H9 (cell line): ENCODE measurements around the gene ENPP4. TPM values are rescaled to one million over a fixed set of nuclear protein-coding genes. Genes with fewer than 3 reads are reported as not detected.

Source experiments
- DNase-seq: peaks from one replicate; pipeline ENCODE4 v3.0.0-alpha.2; 2017
- H2AFZ ChIP-seq: one replicate; pipeline ENCODE4 v1.6.1; 2013; ENCODE audit warnings: mild to moderate bottlenecking, low read length, control low read depth, moderate library complexity
- H2AK5ac ChIP-seq: 2 replicates; pipeline ENCODE4 v1.6.1; 2013; ENCODE audit warnings: low read length, control low read depth, mixed read lengths; ENCODE audit not compliant: insufficient read length
- H2BK120ac ChIP-seq: one replicate; pipeline ENCODE4 v1.6.1; 2013; ENCODE audit warnings: low read depth, mild to moderate bottlenecking, low read length, control low read depth, inconsistent platforms; ENCODE audit not compliant: poor library complexity, severe bottlenecking
- H2BK12ac ChIP-seq: 2 replicates; pipeline ENCODE4 v1.6.1; 2013; ENCODE audit warnings: low read length, control low read depth, mixed read lengths, low read depth; ENCODE audit not compliant: insufficient read length
- H2BK15ac ChIP-seq: 2 replicates; pipeline ENCODE4 v1.6.1; 2013; ENCODE audit warnings: low read depth, low read length, control low read depth
- H2BK20ac ChIP-seq: one replicate; pipeline ENCODE4 v1.6.1; 2013; ENCODE audit warnings: low read depth, mild to moderate bottlenecking, low read length, control low read depth, inconsistent platforms; ENCODE audit not compliant: poor library complexity, severe bottlenecking
- H2BK5ac ChIP-seq: 2 replicates; pipeline ENCODE4 v1.6.1; 2013; ENCODE audit warnings: low read length, control low read depth, mixed read lengths; ENCODE audit not compliant: insufficient read length
- H3K14ac ChIP-seq: 2 replicates; pipeline ENCODE4 v1.6.1; 2013; ENCODE audit warnings: low read length, control low read depth; ENCODE audit not compliant: insufficient read depth
- H3K18ac ChIP-seq: 2 replicates; pipeline ENCODE4 v1.6.1; 2013; ENCODE audit warnings: low read depth, mild to moderate bottlenecking, mixed read lengths, low read length, control low read depth; ENCODE audit not compliant: insufficient read length
- H3K23ac ChIP-seq: 2 replicates; pipeline ENCODE4 v1.6.1; 2013; ENCODE audit warnings: low read length, control low read depth, mixed read lengths, low read depth; ENCODE audit not compliant: insufficient read length
- H3K23me2 ChIP-seq: 2 replicates; pipeline ENCODE4 v1.6.1; 2013; ENCODE audit warnings: low read depth, mild to moderate bottlenecking, mixed read lengths, low read length, control low read depth; ENCODE audit not compliant: insufficient read length, poor library complexity, severe bottlenecking
- H3K27ac ChIP-seq: 2 replicates; pipeline ENCODE4 v1.5.1; 2013; ENCODE audit warnings: low read length, control low read depth, mixed read lengths, low read depth; ENCODE audit not compliant: insufficient read length
- H3K27me3 ChIP-seq: 2 replicates; pipeline ENCODE4 v1.6.1; 2013; ENCODE audit warnings: low read length, control low read depth, inconsistent platforms; ENCODE audit not compliant: insufficient read depth
- H3K4ac ChIP-seq: 2 replicates; pipeline ENCODE4 v1.6.1; 2013; ENCODE audit warnings: low read depth, mild to moderate bottlenecking, control low read depth, inconsistent platforms, low read length, moderate library complexity
- H3K4me1 ChIP-seq: 2 replicates; pipeline ENCODE4 v1.6.1; 2013; ENCODE audit warnings: low read length, control low read depth, inconsistent platforms; ENCODE audit not compliant: insufficient read depth
- H3K4me2 ChIP-seq: 2 replicates; pipeline ENCODE4 v1.6.1; 2013; ENCODE audit warnings: low read length, control low read depth, mixed read lengths; ENCODE audit not compliant: insufficient read length, insufficient read depth
- H3K56ac ChIP-seq: 2 replicates; pipeline ENCODE4 v1.6.1; 2013; ENCODE audit warnings: low read depth, mild to moderate bottlenecking, mixed read lengths, low read length, control low read depth; ENCODE audit not compliant: insufficient read length
- H3K79me1 ChIP-seq: 2 replicates; pipeline ENCODE4 v1.6.1; 2013; ENCODE audit warnings: low read depth, mild to moderate bottlenecking, moderate library complexity, low read length, control low read depth, inconsistent platforms; ENCODE audit not compliant: insufficient read depth, poor library complexity, severe bottlenecking
- H3K79me2 ChIP-seq: 2 replicates; pipeline ENCODE4 v1.6.1; 2013; ENCODE audit warnings: low read length, control low read depth, inconsistent platforms; ENCODE audit not compliant: insufficient read depth
- H3K9ac ChIP-seq: 2 replicates; pipeline ENCODE4 v1.6.1; 2013; ENCODE audit warnings: low read length, control low read depth, mixed read lengths; ENCODE audit not compliant: insufficient read length; ENCODE audit errors: extremely low read depth
- H3K9me3 ChIP-seq: one replicate; pipeline ENCODE4 v1.6.1; 2013; ENCODE audit warnings: low read depth, low read length, inconsistent platforms; ENCODE audit not compliant: control insufficient read depth
- H3T11ph ChIP-seq: one replicate; pipeline ENCODE4 v1.6.1; 2013; ENCODE audit warnings: mild to moderate bottlenecking, low read length, control low read depth, inconsistent platforms
- H4K20me1 ChIP-seq: one replicate; pipeline ENCODE4 v1.6.1; 2013; ENCODE audit not compliant: control insufficient read depth, insufficient read length, insufficient read depth
- H4K5ac ChIP-seq: 2 replicates; pipeline ENCODE4 v1.6.1; 2013; ENCODE audit warnings: low read depth, mild to moderate bottlenecking, mixed read lengths, low read length, control low read depth; ENCODE audit not compliant: insufficient read length
- H4K8ac ChIP-seq: replicated peaks from 2 replicates; pipeline ENCODE4 v1.6.1; 2013; ENCODE audit warnings: low read length, control low read depth, mixed read lengths, low read depth; ENCODE audit not compliant: insufficient read length
- H4K91ac ChIP-seq: 2 replicates; pipeline ENCODE4 v1.6.1; 2013; ENCODE audit warnings: low read depth, mild to moderate bottlenecking, moderate library complexity, mixed read lengths, low read length, control low read depth; ENCODE audit not compliant: insufficient read length
- H3K27ac Mint-ChIP-seq, 3 experiments: 2 replicates in 2 of 3; 3 replicates in 1 of 3; pipeline ENCODE4 v1.8.0; 2020 to 2021; ENCODE audit warnings: mixed read lengths in 3 of 3, mild to moderate bottlenecking in 1 of 3, moderate library complexity in 1 of 3
- H3K27me3 Mint-ChIP-seq: 2 replicates; pipeline ENCODE4 v1.8.0; 2021; ENCODE audit warnings: low read depth, mild to moderate bottlenecking, moderate library complexity, mixed read lengths
- H3K36me3 Mint-ChIP-seq, 3 experiments: 2 replicates in 2 of 3; 3 replicates in 1 of 3; pipeline ENCODE4 v1.8.0; 2020 to 2021; ENCODE audit warnings: low read depth in 3 of 3, mixed read lengths in 3 of 3; ENCODE audit not compliant: insufficient read depth in 1 of 3
- H3K4me1 Mint-ChIP-seq, 2 experiments: 2 replicates each; pipeline ENCODE4 v1.8.0; 2020; ENCODE audit warnings: mixed read lengths in 2 of 2
- H3K4me3 Mint-ChIP-seq, 2 experiments: 2 replicates in 1 of 2; 3 replicates in 1 of 2; pipeline ENCODE4 v1.8.0; 2020 to 2021; ENCODE audit warnings: mild to moderate bottlenecking in 2 of 2, mixed read lengths in 2 of 2, moderate library complexity in 1 of 2
- H3K9me3 Mint-ChIP-seq, 2 experiments: 2 replicates in 1 of 2; 3 replicates in 1 of 2; pipeline ENCODE4 v1.8.0; 2020; ENCODE audit warnings: mild to moderate bottlenecking in 2 of 2, mixed read lengths in 2 of 2, moderate library complexity in 1 of 2
- CTCF ChIP-seq: fragments of 200-600 bp; sonication (generic); conservative IDR thresholded peaks from 3 replicates; pipeline ENCODE4 v1.8.0; 2021; ENCODE audit warnings: antibody characterized with exemption, mild to moderate bottlenecking
- WGBS: extraction: QIAGEN DNeasy Blood & Tissue Kit; methylation state at CpG from one replicate; pipeline ENCODE4 v1.1.7; 2013; ENCODE audit warnings: missing lambda C conversion rate, low lambda C conversion rate, mixed read lengths; ENCODE audit not compliant: insufficient read length; ENCODE audit errors: extremely low coverage; 5-methylcytosine and 5-hydroxymethylcytosine counted together
- total RNA-seq: library from RNA; stranded (reverse); gene quantifications from 2 replicates; pipeline ENCODE4 v1.2.1, GENCODE V29; 2021

Gene ENPP4
- total RNA-seq, 1 experiment from 2014 or later: 3.2 TPM

- Histone ChIP-seq H4K5ac (no peak overlapping the region), H3K27ac (no peak overlapping the region), H4K8ac (no peak overlapping the region), H2BK20ac (no peak overlapping the region), H3K9me3 (no peaks in the 10 kb centered on the region), H3K79me1 (no peaks in the 10 kb centered on the region), H3T11ph (no peak overlapping the region), H2BK120ac (no peak overlapping the region), H4K20me1 (no peaks in the 10 kb centered on the region), H2AK5ac (no peak overlapping the region), H3K4ac (no peak overlapping the region), H3K9ac (no peak overlapping the region), H2BK12ac (no peak overlapping the region), H3K56ac (no peak overlapping the region), H2AFZ (no peak overlapping the region), H3K14ac (no peak overlapping the region), H3K79me2 (no peaks in the 10 kb centered on the region), H3K4me1 (peaks cover 2% of the 10 kb centered on the region; the same call in 1 of the 2 replicates), H3K27me3 (no peaks in the 10 kb centered on the region), H3K23me2 (no peaks in the 10 kb centered on the region), H3K4me2 (no peak overlapping the region), H2BK5ac (no peak overlapping the region), H2BK15ac (no peak overlapping the region), H4K91ac (no peak overlapping the region), H3K18ac (no peak overlapping the region), H3K23ac (no peak overlapping the region)
- no peak for TF ChIP-seq CTCF
- Mint-ChIP-seq H3K27ac (peak overlapping the region in 1 of 3 experiments; percentile 48; a peak in 1 of 7 replicates), H3K9me3 (peaks cover 14 to 17% of the 10 kb centered on the region in 2 experiments; a peak in 4 of 5 replicates), H3K36me3 (peaks cover 2 to 20% (median 2%) of the 10 kb centered on the region in 3 experiments; a peak in 6 of 7 replicates), H3K27me3 (no peaks in the 10 kb centered on the region), H3K4me1 (peaks cover 11 to 13% of the 10 kb centered on the region in 2 experiments), H3K4me3 (no peak overlapping the region)
- WGBS: no CpG with 5 or more reads among the region's 1 CpG
- peak; percentile 65 for DNase-seq
Measured at GRCh38 chr6:46113370-46113769, 16.4 kb upstream of the ENPP4 start.
